Activated CD8-positive, alpha-beta memory T cell treated with anti-CD3 and anti-CD28 coated beads for 1 hour (primary cell): ENCODE results near the gene HNRNPU.

ENCODE experiments used
- DNase-seq, 2 donors: peaks; one replicate each; pipeline ENCODE4 v3.0.0-alpha.2; 2020; ENCODE audit warnings: low read depth in 1 of 2; ENCODE audit errors: extremely low read depth in 1 of 2

Gene HNRNPU

GRCh38 chr1:244864253-244865027, at the start of gene HNRNPU:
Gene HNRNPU (minus strand): TSS chr1:244864543. CDS start chr1:244864307, 236 bp downstream.
- peak; percentile 82 to 95 for DNase-seq

- DNase-seq = no peak
Measured at GRCh38 chr1:244913806-244914205, 49.5 kb upstream of the HNRNPU start.

GRCh38 chr1:244904119-244904518, 39.8 kb upstream of the HNRNPU start:
- DNase-seq = no peak

GRCh38 chr1:244901400-244902015, 37.2 kb upstream of the HNRNPU start:
- DNase-seq = no peak

DNA sequence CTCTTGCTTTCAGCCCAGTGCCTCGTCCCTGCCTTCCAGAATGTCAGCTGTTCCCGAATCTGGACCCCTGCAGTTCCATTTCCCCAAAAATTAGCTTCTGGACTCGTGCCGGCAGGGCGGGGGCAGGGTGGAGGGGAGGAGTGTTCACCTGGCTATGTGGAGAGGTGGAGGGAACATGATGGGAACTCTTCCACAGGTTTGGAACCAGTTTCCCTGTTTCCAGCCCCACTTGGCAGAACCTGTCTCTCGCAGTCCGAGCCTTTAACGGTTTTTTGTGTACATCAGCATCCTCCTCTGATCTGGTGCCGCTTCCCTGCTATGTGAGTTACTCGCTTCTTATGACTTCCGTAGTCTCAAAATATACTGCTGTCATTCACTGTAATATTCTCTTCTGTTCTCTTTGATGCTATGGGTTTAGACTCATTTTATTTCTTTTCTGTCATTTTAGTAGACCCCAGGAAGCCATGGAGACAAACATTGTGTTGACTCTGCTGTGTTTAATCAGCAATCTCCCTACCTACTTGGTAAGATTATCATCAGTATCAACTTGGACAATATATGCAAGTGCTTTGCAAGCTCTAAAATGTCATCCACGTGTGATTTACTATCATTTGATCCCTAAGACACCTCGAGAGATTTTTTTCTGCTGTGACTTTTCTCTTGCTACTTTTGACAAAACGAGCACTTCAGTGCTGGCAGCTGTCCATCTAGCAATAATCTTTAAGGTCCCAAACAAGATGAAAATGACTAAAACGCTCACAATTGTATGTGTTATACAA, 33.3 kb upstream of the HNRNPU start:
- DNase-seq = no peak

DNA sequence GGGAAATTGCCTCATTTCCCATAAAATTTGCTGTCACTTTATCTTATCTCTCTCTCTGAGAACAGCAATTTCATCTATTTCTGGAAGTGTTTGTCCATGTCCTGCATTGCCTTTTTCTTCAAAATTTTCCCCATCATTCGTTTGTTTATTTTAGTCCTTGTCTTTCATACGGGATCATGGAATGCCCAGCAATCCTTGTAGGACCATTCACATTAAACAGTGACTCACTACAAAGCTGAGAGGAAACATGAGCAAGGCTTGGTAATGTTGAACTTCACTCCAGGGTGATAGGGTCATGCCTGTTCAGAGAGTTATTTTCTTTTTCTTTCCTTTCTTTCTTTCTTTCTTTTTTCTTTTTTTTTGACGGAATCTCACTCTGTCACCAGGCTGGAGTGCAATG, 32.2 kb upstream of the HNRNPU start:
- no peak for DNase-seq

DNA sequence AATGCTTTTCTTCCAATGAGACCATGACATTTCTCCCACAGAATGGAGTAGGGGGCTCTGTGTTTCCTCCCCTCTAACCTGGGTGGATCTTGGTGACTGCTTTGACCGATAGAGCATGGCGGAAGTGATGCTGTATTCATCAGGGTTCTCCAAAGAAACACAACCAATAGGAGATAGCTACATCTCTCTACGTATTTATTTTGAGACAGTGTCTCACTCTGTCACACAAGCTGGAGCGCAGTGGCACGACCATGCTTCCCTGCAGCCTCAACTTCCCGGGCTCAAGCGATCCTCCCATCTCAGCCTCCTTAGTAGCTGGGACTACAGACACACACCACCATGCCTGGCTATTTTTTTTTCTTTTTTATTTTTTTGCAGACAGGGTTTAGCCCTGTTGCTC, 29.5 kb upstream of the HNRNPU start:
- DNase-seq = no peak

DNA sequence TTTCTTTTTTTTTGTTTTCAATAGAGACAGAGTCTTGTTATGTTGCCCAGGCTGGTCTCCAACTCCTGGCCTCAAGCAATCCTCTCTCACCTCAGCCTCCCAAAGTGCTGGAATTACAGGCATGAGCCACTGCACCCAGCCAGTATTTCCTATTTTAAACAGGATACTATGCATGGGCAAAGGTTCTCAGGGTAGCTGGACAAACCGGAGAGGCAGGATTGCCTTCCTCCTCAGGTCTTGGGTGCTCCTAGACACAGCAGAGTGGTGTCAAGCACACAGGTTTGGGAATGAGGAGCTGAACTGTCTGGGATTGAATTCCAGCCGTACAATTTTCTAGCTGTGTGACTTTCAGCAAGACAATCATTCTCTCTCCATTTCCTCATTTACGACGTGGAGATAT, 22.9 kb upstream of the HNRNPU start:
- DNase-seq = no peak

- DNase-seq = no peak
Measured at GRCh38 chr1:244881552-244882280, 17.4 kb upstream of the HNRNPU start.

- no peak for DNase-seq
Measured at GRCh38 chr1:244878681-244879080, 14.3 kb upstream of the HNRNPU start.

DNA sequence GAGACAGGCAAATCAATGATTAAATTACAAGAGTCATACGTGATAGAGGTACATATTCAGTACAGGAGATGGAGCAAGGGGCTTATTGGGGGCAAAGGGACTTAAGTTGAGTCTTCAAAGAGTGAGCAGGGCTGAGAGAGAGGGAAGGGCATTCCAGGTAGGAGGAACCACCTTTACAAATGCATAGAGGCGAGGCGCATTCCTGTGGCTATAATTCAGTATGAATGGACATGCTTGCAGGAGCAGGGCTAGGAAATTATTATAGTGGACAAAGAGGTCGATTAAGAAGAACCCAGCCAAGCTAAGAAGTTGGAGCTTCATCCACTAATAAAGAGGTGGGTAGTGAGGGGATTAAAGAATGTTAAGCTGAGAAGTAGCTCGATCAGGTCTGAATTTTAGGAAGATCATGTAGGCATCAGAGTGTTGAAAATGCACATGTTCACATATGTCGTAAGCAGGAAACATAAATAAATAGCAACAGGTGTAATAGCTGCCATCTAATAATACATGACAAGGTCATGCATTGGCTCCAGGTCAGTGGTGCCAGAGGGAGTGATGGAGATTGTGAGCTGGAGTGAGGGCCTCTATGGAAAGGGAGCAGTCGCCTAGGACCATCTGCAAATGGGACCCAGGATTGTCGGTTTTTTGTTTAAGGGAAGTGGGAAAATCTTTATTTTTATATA, 12.0 kb upstream of the HNRNPU start:
- no peak for DNase-seq

DNA sequence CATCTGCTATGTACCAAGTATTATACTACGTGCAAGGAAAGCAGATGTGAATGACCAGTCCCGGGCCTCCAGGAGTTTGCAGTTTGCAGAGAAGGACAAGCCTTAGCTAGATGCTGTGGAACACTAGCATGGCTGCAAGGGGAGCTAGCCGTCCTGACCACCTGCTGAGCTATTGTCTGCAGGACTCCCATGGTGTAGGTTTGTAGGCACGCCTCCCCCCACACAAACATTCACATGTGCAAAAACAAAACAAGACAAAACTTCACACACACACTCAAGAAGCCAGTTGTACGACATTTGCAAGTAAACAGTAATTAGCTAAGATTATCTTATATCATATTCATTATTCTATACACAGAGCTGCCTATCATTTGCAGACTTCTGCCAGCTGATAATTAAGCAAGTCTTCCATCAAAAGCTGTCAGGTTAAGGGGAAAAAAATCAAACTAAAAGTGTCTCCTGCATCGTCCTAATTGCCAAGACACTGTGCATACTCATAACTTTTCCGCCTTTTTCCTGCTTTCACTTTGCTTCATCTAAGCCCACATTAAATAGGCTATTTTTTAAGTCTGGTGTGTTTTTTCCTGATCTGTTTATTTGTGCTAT, 10.7 kb upstream of the HNRNPU start:
- DNase-seq = no peak

GRCh38 chr1:244869950-244870349, 5.6 kb upstream of the HNRNPU start:
- DNase-seq = no peak

DNA sequence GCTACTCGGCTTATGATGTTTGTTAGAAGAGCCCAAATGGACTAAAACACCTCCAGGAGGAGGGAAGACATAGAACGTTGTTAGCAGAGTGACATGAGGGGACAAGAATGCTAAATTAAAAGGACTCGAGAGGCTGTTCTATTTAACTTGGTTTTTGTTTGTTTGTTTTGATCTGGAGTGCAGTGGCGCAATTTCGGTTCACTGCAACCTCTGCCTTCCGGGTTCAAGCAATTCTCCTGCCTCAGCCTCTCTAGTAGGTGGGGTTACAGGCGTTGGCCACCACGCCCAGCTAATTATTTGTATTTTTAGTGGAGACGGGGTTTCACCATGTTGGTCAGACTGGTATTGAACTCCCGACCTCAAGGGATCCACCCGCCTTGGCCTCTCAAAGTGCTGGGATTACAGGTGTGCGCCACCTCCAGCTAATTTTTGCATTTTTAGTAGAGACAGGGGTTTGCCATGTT, 5.1 kb upstream of the HNRNPU start:
- no peak for DNase-seq

GRCh38 chr1:244868484-244869363, 4.4 kb upstream of the HNRNPU start:
- no peak for DNase-seq

DNA sequence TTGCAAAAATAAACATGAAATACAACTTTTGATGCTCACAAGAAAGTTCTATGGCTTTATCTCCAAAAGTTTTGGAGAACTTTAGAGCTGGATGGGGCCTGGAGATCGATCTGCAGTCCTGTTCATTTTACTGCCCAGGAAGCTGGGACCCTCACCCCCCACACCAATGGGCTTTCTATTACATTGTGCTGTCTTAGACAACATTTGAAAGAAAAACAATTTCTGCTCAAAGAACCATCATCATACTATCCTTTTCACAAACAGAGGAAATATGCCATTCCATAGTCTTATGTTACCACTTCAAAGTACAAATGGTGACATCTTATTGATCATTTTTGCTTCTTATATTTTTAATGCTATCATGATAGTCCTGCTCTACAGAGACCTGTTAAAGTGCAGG, 2.0 kb upstream of the HNRNPU start:
- no peak for DNase-seq

DNA sequence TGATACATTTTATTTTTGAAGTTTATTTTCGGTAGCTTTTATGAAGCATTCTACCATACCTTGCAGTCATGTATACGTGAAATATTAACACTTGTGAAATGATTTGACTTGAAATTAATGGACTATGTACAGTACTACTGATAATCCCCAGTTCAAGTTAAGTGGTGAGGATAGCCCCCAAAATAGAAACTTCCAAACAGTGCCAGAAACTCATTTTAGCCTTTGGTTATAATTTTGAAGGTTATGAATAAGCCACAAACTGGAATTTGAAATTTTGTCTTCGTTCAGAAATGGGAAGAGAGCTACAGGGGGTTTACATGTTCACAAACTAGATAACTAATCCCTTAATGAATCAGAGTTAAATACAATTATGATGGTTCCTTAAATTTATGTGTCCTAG, 1.5 kb upstream of the HNRNPU start:
- no peak for DNase-seq

- peak in 1 of 2 donors; percentile 9 for DNase-seq
Measured at GRCh38 chr1:244865028-244865371, 657 bp upstream of the HNRNPU start.
